Stimulated activated CD4-positive, alpha-beta T cell treated with anti-CD3 and anti-CD28 coated beads, Interleukin-1b, Interleukin-23, amount 100 ng/mL, for 48 hours (primary cell): ENCODE results near the gene MYO18B.

Source experiments
- DNase-seq: peaks from one replicate; pipeline ENCODE4 v3.0.0-alpha.2; 2020

Gene MYO18B

GRCh38 chr22:25751174-25751581, 9.2 kb downstream of the MYO18B start:
- no peak for DNase-seq

GRCh38 chr22:25752615-25753214, 10.7 kb downstream of the MYO18B start:
- DNase-seq, result no peak

- DNase-seq, result no peak
Measured at GRCh38 chr22:25753252-25753651, 11.3 kb downstream of the MYO18B start.

- DNase-seq, result no peak
Measured at GRCh38 chr22:25754527-25755202, 12.7 kb downstream of the MYO18B start.

- DNase-seq, result no peak
Measured at GRCh38 chr22:25757686-25758085, 15.7 kb downstream of the MYO18B start.

- no peak for DNase-seq
Measured at GRCh38 chr22:25758316-25758715, 16.3 kb downstream of the MYO18B start.

DNA sequence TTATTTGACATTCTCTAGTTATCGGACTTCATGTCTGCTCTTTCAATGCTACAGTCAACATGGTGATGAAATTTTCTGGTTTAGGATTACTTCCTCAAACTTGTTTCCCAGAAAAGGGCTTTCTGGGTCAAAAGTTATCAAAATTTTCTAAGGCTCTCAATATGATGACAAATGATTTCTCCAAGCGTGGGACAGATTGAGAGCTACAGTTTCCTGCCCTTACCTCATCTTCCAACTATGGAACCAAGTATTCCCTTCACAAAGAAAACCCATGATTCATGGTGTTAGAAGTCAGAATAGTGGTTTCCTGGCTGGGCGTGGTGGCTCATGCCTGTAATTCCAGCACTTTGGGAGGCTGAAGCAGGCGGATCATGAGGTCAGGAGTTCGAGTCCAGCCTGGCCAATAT, 17.8 kb downstream of the MYO18B start:
- DNase-seq, result no peak

- DNase-seq, result no peak
Measured at GRCh38 chr22:25760294-25760693, 18.3 kb downstream of the MYO18B start.

GRCh38 chr22:25760848-25761595, 19.0 kb downstream of the MYO18B start:
- DNase-seq, result no peak

- DNase-seq, result no peak
Measured at GRCh38 chr22:25762147-25762546, 20.2 kb downstream of the MYO18B start.

DNA sequence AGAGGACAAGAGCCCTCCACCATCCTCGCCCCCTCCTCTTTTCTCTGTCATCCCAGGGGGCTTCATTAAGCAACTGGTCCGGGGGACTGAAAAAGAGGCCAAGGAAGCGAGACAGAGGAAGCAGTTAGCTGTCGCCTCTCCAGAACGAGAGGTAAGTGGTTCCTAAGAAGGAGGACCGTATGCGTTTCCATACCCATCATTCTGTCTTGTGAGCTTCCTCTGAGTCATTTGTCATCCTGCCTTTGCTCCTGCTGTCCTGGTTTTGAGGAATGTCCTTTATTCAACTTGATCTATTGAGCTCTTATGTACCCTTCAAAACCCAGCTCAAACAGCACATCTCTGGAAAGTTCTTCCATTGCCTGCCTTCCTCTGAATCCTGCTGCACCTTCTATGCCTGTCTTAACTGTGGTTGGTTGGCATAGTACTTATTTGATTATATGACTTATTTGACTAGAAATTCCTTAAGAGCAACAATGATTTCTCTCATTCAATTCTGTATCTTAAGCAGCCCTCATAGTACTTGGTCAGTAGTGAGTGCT, 21.3 kb downstream of the MYO18B start:
- no peak for DNase-seq

DNA sequence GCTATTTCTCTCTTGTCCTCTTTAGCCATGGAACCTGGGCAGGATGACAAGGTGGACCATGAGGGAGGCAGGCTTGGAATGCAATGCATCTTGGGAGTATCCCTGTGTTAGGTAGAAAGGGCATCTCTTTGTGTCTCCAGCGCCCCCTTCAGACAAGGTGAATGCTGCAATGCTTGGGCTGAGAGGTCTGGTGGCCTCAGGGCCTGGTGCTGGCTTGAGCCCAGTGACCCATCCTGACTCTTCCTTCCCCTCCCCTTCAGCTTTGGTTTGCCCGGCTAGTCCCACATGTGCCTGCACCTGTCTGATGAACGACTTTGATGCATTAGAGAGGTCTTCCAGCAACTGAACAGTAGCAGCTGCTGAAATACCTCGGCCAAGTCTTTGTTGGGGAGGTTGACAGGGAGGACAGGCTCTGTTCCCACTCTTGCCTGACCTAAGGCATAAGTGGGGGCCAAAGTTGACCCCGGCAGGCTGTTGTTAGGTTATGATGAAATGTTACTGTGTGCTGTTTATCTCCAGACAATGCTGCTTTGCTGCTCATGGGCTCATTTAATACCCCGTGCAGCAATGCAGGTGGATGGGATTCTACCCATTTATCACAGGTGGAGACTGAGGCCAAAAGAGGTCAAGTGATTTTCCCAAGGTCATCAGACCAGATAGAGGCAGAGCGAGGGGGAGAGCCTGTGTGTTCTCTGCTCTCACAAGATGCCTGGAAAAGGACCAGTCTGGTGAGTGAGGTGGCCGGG, 22.5 kb downstream of the MYO18B start:
- no peak for DNase-seq

DNA sequence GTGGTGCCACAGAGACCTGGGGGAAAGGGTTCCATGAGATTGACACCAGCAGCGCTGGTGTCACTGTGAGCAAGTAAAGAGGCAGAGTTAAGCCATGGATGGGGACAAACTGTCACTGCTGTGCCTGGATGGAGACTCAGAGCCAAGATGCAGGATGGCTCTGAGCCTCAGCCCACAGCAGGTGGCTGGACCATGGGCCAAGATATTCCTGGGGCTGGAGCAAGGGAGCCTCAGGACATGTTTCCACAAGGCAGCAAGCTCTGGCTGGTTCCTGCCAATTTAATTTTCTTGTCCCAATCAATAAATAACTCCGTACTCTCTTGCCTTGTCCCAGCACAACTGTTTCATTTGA, 23.0 kb downstream of the MYO18B start:
- no peak for DNase-seq

DNA sequence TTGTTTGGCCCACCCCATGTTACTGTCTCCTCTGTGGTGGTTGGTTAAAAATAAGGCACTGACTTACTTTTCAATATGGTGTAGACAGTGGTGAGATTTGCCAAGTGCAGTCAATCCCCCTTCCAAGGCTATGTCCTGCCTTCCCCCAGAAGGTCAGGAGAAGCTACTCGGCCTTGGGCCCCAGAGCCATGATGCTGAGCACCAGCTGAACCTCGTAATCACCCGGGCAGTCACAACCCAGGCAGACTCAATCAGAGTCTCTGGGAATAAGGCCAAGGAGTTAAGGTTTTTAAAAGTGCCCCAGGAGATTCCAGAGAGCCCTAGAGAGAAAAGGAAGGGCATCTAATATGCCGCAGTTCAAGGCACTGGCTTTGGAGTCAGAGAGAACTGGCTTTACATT, 23.8 kb downstream of the MYO18B start:
- DNase-seq, result no peak

DNA sequence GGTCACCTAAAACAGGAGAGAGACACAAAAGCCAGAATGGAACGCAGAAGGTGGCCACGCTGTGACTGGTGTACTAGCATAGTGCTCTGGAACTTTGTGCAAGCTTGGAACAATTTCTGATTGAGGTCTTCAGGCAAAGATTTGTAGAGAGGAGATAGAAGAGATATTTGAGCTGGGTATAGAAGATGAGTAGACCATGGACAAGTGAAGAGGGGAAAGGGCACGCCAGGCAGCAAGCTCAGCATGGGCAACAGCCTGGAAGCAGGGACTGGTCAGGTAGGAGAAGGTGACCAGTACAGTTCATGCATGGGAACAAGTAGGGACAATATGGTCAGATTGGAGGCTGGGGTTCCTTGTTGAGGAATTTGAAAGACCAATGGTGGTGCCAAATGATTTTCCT, 24.4 kb downstream of the MYO18B start:
- DNase-seq, result no peak

- DNase-seq, result no peak
Measured at GRCh38 chr22:25770333-25770732, 28.3 kb downstream of the MYO18B start.

GRCh38 chr22:25772288-25772687, 30.3 kb downstream of the MYO18B start:
- DNase-seq, result no peak

DNA sequence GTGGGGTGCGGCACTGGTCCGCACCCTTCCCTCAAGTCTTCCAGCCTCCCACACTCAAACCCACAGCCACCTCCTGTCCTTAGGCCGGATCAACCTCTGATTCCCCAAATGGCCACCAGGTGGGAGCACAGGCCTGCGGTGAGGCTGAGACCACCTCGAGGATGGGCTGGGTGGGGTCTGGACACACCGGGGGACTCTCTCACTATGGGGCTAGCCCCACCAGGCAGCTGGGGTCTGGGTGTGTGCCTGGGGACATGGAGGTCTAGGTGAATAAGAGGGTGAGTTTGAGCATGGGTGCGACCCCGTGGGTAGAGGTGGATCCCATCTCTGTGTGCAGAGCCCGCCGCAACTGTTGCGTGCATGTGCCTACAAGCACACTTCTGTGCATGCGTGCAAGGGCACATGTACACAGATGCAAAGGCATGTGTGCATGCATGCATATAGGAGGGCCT, 32.6 kb downstream of the MYO18B start:
- no peak for DNase-seq

GRCh38 chr22:25775531-25775930, 33.5 kb downstream of the MYO18B start:
- no peak for DNase-seq

DNA sequence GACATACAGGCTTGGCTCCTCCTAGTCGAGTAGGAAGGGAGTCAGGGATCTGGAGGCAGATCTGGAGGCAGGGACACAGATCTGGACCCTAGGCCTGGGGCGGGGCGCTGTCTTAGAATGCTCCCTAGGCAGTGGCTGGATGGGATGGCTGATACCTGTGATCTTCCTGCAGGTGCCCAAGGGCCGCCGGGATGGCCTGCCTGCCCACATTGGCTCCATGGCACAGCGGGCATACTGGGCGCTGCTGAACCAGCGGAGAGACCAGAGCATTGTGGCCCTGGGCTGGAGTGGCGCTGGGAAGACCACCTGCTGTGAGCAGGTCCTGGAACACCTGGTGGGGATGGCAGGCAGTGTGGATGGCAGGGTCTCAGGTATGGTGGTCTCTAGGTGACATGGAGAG, 35.4 kb downstream of the MYO18B start:
- DNase-seq, result no peak

- DNase-seq, result no peak
Measured at GRCh38 chr22:25777870-25778269, 35.9 kb downstream of the MYO18B start.

GRCh38 chr22:25779426-25779825, 37.4 kb downstream of the MYO18B start:
- DNase-seq, result no peak

- no peak for DNase-seq
Measured at GRCh38 chr22:25779890-25780289, 37.9 kb downstream of the MYO18B start.
